Activated T-cell treated with anti-CD3 and anti-CD28 coated beads, Interleukin-2, amount 50 U/mL, for 72 hours (primary cell): Measurements from ENCODE around the gene GPER1. TPM values are rescaled to one million over a fixed set of nuclear protein-coding genes. Genes with fewer than 3 reads are reported as not detected.
A peak's percentile ranks its signal among the peaks of the same experiment; 100 is the strongest.

ENCODE experiments used
- ATAC-seq, 2 donors: fragments of 150-1000 bp; cut with Tn5 transposase; replicated peaks in 1 of 2; 2 replicates each; pipeline ENCODE4 v1.10.0; 2021; ENCODE audit warnings: moderate library complexity in 2 of 2, mild to moderate bottlenecking in 1 of 2
- DNase-seq, 2 donors: peaks; one replicate each; pipeline ENCODE4 v3.0.0; 2021 to 2022; ENCODE audit warnings: mixed read lengths in 1 of 2
- H3K27ac Mint-ChIP-seq: one replicate; pipeline ENCODE4 v1.8.0; 2022; ENCODE audit warnings: mild to moderate bottlenecking, moderate library complexity, mixed read lengths
- H3K27me3 Mint-ChIP-seq: one replicate; pipeline ENCODE4 v1.8.0; 2022; ENCODE audit warnings: low read depth, mixed read lengths
- H3K36me3 Mint-ChIP-seq, 2 donors: one replicate each; pipeline ENCODE4 v1.8.0; 2022; ENCODE audit warnings: mixed read lengths in 2 of 2, mild to moderate bottlenecking in 1 of 2; ENCODE audit not compliant: insufficient read depth in 2 of 2
- H3K4me1 Mint-ChIP-seq: one replicate; pipeline ENCODE4 v1.8.0; 2022; ENCODE audit warnings: low read depth, mixed read lengths
- H3K4me3 Mint-ChIP-seq, 2 donors: one replicate each; pipeline ENCODE4 v1.8.0; 2022; ENCODE audit warnings: mild to moderate bottlenecking in 2 of 2, mixed read lengths in 2 of 2, moderate library complexity in 2 of 2
- H3K9me3 Mint-ChIP-seq, 2 donors: one replicate each; pipeline ENCODE4 v1.8.0; 2022; ENCODE audit warnings: mixed read lengths in 2 of 2
- total RNA-seq, 2 donors: library from RNA; stranded (reverse); gene quantifications; one replicate each; pipeline ENCODE4 v1.2.3, GENCODE V29; 2022

Gene GPER1
- total RNA-seq, 2 donors from 2014 or later, result 0.24 to 0.56 TPM

DNA sequence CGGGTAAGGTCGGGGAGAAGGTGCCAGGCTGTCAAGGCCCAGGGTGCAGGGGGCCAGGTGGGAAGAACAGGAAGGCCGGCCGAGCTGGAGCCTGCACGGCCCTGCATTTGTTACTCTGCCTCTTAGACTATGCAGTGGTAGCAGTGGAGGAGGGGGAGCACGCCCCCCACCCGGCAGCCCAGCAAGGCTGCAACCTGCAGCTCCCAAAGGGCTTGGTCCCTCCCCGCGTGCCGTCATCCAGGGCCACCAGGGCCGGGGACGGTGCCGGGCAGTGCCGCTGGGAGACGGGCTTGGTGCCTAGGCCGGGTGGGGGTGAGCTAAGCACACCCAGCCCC lies 7.0 kb upstream of the GPER1 start:
- no peaks in the 10 kb centered on the region for H3K27me3 Mint-ChIP-seq
- H3K9me3 Mint-ChIP-seq, result no peaks in the 10 kb centered on the region

DNA sequence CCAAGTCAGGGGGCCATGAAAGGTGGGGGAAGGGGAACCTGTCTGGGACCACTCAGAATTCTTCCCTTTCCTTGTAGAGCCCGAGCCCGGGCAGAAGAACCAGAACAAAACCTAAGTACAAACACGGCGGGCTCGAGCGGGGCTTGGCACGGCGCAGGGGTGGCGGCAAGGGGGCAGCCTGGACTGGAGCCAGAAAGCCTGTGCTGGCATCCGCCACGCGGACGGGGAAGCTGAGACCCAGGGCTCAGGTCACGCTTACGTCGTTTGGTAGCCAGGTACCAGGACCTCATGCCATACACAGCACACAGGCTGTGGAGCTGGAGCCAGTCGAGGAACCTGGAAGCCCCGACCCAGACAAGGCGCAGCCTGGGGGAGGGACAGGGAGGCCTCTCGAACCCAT lies 6.6 kb upstream of the GPER1 start:
- Mint-ChIP-seq H3K9me3 (no peaks in the 10 kb centered on the region), H3K4me3 (no peak overlapping the region), H3K27me3 (no peaks in the 10 kb centered on the region), H3K27ac (no peak overlapping the region), H3K36me3 (no peaks in the 10 kb centered on the region), H3K4me1 (peaks cover 3% of the 10 kb centered on the region)
- ATAC-seq (no peak), DNase-seq (no peak)

More for the DNA sequence above, 7.0 kb upstream of the GPER1 start:
- no peaks in the 10 kb centered on the region for H3K4me1 Mint-ChIP-seq
- no peaks in the 10 kb centered on the region for H3K36me3 Mint-ChIP-seq
- ATAC-seq (no peak), DNase-seq (no peak)
- H3K4me3 Mint-ChIP-seq, result no peak overlapping the region
- no peak overlapping the region for H3K27ac Mint-ChIP-seq

DNA sequence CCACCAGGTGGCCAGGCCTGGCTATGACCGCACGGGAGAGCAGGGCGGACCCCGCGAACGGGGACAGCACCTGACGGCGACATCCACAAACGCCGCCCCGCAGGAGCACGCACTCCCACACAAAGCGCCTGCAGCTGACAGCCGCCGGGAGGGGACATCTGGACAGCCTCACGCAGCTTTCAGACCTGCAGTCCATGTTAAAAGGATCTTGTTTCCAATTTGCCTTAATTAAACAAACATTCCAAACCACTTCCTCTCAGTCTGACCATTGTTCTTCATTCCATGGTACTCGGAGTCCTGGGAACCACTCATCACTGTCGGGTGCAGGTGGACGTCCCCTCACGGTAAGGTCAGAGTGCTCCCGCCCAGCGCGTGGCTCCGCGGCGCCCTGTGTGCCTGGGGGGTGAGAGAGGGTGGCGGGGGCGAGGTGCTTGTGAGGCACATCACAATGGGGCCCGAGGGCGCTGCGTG lies 5.9 kb upstream of the GPER1 start:
- Mint-ChIP-seq H3K4me1 (peaks cover 9% of the 10 kb centered on the region), H3K4me3 (no peak overlapping the region), H3K9me3 (no peaks in the 10 kb centered on the region)

DNA sequence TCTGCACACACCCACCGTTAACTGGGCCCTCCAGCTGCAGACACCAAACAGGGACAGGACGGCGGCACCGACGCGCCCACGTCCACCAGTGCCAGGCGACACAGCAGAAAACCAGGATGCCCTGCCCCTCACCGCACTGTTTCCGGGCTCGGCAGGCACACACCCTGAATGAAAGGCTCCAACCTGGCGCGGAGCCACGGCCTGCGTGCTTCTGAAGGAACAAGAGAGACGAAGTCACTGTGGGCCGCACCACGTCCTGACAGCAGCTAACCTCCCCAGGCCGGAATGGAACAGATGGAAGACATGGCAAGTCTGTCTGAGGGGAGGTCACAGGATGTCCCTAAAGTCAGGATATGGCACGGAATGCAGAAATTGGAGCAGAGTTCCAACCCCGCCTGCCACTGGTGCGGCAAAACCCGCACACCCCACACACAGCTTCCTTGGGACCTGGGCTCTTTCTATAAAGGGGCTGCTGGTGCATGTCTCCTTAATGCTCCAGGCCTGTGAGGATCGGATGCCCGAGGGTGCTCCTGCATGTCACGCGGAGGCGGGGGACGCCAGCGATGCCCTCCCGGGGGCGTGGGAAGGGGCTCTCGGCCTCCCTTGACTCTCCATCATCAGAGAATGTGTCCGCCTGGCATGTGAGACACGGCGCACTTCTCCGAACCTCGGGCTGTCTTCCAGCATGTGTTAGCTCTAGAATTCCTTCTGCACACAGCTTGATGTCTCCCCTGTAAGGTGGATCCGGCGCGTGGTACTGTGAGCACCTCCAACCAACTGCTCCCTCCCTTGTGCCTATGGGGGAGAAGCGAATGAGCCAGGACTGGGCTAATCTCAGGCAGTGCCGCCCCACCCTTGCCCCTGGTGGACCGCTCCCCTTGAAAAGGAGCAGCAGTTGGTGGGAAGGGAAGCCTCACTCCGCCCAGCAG lies 3.9 kb upstream of the GPER1 start:
- no peak for ATAC-seq

More for the DNA sequence above, 5.9 kb upstream of the GPER1 start:
- DNase-seq (no peak), ATAC-seq (no peak)
- Mint-ChIP-seq H3K27me3 (no peaks in the 10 kb centered on the region), H3K36me3 (no peaks in the 10 kb centered on the region), H3K27ac (no peak overlapping the region)

DNA sequence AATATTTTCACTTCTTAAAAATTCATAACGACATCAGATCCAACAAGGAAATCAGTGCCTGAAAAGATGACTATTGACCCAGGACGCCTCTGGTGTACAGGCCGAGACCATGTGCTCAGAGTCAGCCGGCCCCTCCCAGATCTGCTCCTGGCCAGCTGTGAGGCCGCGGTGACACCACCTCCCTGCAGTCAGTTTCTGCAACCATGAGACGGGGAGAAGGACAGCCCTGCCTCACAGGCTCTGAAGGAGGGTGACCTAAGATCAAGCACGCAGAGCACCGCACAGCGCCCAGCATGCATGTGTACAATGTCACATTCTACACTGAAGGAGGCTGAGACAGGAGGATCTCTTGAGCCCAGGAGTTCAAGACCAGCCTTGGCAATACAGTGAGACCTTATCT lies 2.6 kb upstream of the GPER1 start:
- Mint-ChIP-seq H3K4me1 (peaks cover 12% of the 10 kb centered on the region), H3K4me3 (no peak overlapping the region), H3K27me3 (no peaks in the 10 kb centered on the region), H3K36me3 (no peaks in the 10 kb centered on the region), H3K27ac (no peak overlapping the region), H3K9me3 (no peaks in the 10 kb centered on the region)
- no peak for DNase-seq
- ATAC-seq, result no peak

More for the DNA sequence above, 3.9 kb upstream of the GPER1 start:
- Mint-ChIP-seq H3K27me3 (no peaks in the 10 kb centered on the region), H3K36me3 (no peaks in the 10 kb centered on the region), H3K4me1 (peaks cover 12% of the 10 kb centered on the region), H3K9me3 (no peaks in the 10 kb centered on the region), H3K4me3 (no peak overlapping the region), H3K27ac (no peak overlapping the region)
- no peak for DNase-seq

DNA sequence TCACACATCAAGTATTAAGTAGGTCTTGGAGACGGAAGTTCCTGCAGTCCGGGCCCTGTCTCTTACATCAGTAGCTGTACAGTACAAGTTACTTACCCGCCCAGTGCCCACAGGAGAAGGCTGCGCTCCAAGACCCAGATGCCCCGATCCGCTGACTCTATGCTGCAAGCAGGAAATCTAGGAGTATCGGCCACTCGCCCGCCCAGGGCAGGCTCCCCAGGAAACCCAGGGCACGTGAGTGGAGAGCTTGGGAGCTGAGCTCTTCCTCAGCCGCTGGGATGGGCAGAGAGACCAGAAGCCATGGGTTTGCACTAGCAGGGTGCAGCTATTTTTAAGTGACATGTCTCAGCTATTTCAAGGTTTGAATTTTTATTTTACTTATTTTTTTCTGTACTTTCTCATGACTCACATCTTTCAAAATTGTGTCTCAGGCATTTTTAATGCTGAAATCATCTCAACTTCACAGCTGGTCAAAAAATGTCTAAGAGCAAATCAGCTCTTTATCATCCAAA lies 1.9 kb upstream of the GPER1 start:
- no peak for DNase-seq
- H3K9me3 Mint-ChIP-seq, result no peaks in the 10 kb centered on the region
- no peaks in the 10 kb centered on the region for H3K27me3 Mint-ChIP-seq
- no peak overlapping the region for H3K4me3 Mint-ChIP-seq
- H3K27ac Mint-ChIP-seq, result no peak overlapping the region
- no peaks in the 10 kb centered on the region for H3K36me3 Mint-ChIP-seq
- peaks cover 12% of the 10 kb centered on the region for H3K4me1 Mint-ChIP-seq
- ATAC-seq, result no peak

DNA sequence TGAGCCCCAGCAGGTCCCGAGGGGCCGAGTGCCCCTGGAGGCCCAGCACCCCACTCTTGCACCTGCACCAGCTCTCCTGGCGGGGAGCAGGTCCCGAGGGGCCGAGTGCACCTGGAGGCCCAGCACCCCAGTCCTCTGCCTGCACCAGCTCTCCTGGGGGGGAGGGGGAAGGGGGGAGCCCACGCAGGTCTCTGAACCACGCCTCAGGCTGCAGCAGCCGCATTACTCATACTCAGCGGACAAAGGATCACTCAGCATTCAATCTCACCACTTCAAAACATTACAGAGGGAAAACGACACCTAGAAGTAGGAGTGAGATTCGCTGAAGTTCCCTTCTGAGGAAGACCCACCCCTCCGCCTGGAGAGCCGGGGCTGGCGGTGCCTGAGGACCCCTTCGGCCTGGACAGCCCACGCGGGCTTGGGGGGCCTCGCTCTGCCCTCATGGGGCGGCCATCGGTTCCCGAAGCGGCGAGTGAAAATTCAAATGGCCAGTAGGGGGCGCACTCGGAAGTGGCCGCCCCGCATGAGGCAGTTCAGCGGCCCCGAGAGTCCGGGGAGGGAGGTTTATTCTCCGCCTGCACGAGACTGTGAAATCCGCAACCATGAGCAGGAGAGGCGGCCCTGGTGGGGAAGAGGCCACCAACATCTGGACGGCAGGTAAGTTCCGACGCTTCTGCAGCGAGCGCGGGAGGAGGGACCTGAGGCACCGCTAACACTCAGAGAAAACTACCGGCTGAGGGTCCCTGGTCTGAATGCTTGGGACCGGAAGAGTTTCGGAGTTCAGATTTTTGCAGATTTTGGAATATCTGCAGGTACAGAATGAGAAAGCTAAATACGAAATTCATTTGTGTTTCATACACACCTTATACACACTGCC lies 1.1 kb upstream of the GPER1 start:
- Mint-ChIP-seq H3K27me3 (no peaks in the 10 kb centered on the region), H3K27ac (no peak overlapping the region), H3K4me3 (peak overlapping the region; percentile 81 to 85), H3K4me1 (peaks cover 12% of the 10 kb centered on the region), H3K9me3 (no peaks in the 10 kb centered on the region), H3K36me3 (peaks cover under 1% of the 10 kb centered on the region in 2 donors)
- peak; percentile 78 to 86 for DNase-seq
- peak; percentile 83 to 91 for ATAC-seq

DNA sequence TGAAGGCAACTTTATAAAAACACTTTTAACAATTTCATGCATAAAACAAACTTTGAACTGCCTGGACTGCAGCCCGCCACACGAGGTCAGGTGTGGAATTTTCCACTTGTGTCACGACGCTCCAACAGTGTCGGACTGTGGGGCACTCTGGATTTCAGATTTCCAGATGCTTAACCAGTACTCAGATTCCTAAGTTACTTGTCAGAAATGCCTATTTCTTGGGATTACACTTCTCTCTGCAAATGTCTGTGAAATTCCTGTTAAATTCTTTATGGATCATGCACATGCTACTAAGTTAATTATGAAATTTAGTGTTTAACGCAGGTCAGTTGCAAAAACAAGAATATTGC lies 473 bp upstream of the GPER1 start:
- ATAC-seq (no peak), DNase-seq (no peak)
- Mint-ChIP-seq H3K27me3 (no peaks in the 10 kb centered on the region), H3K4me1 (peaks cover 12% of the 10 kb centered on the region), H3K36me3 (peaks cover 2% of the 10 kb centered on the region in 2 donors), H3K4me3 (peak overlapping the region; percentile 81 to 85), H3K9me3 (no peaks in the 10 kb centered on the region), H3K27ac (no peak overlapping the region)

DNA sequence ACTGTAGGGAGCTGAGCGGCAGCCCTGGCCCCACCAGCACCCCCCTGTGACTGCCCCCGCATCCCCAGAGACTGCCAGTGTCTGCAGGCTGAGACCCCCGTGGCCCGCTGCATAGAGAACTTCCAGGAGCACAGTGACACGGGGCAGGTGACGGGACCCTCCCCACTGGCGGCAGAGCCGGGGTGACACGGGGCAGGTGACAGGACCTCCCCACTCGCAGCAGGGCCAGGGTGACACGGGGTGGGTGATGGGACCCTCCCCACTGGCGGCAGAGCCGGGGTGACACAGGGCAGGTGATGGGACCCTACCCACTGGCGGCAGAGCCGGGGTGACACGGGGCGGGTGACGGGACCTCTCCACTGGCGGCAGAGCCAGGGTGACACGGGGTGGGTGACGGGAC lies 2.3 kb downstream of the GPER1 start:
- DNase-seq (no peak), ATAC-seq (no peak)
- Mint-ChIP-seq H3K9me3 (no peaks in the 10 kb centered on the region), H3K27ac (no peak overlapping the region), H3K4me3 (no peak overlapping the region), H3K27me3 (no peaks in the 10 kb centered on the region), H3K36me3 (peaks cover 2% of the 10 kb centered on the region in 2 donors), H3K4me1 (peaks cover 12% of the 10 kb centered on the region)

DNA sequence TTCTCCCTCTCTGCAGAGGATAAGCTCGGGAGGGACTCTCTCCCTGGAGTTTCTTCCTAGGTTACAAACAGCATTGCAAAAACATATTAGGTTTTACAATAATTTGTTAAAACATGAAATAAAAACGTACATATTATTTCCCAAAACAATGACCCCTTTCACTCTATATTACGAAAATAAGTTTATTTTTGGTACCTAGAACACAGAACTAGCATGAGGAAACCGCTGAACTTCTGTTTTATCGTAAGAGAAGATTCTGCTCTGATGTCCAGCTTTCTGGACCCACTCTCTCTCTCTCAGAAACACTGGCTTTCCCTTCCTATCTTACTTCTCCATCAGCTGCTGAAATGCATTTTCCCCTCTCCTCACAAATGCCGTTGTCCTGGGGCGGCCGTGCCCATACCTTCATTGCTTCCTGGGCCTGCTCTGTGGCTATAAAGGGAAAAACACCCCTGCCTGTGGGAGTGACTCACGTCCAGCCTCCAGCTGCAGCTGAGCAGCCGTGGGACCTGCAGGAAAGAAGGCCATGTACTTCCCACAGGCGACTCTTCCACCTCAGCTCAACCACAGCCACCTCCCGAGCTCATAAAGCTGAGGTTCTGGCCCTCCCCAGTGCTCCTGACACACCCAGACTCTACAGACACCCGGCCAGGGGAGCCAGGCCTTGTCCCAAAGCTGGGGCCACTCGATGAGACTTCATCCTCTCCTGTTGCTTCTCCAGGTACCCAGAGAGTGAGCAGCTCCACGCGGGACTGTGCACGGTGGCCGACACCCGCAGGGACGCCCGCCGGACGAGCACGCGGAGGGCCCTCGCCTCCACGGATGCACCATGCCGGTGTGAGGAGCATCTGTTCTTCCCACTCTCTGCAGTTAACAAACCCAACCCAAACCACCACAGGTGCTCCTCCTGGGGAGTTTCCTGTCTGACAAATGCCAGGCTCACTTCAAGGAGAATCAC lies 3.1 kb downstream of the GPER1 start:
- no peaks in the 10 kb centered on the region for H3K27me3 Mint-ChIP-seq
- H3K36me3 Mint-ChIP-seq, result peaks cover 2% of the 10 kb centered on the region in 2 donors
- ATAC-seq, result no peak
- H3K9me3 Mint-ChIP-seq, result no peaks in the 10 kb centered on the region
- H3K27ac Mint-ChIP-seq, result no peak overlapping the region
- no peak overlapping the region for H3K4me3 Mint-ChIP-seq
- peaks cover 12% of the 10 kb centered on the region for H3K4me1 Mint-ChIP-seq
- DNase-seq, result no peak

DNA sequence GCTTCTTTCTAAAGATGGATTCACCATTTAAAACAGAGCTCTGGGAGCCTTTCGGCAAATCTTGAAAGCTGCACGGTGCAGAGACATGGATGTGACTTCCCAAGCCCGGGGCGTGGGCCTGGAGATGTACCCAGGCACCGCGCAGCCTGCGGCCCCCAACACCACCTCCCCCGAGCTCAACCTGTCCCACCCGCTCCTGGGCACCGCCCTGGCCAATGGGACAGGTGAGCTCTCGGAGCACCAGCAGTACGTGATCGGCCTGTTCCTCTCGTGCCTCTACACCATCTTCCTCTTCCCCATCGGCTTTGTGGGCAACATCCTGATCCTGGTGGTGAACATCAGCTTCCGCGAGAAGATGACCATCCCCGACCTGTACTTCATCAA lies 3.7 kb downstream of the GPER1 start:
- H3K36me3 Mint-ChIP-seq, result peaks cover 2% of the 10 kb centered on the region in 2 donors
- no peak overlapping the region for H3K4me3 Mint-ChIP-seq
- no peak for ATAC-seq
- no peaks in the 10 kb centered on the region for H3K27me3 Mint-ChIP-seq
- no peak for DNase-seq
- peaks cover 6% of the 10 kb centered on the region for H3K4me1 Mint-ChIP-seq
- no peak overlapping the region for H3K27ac Mint-ChIP-seq
- no peaks in the 10 kb centered on the region for H3K9me3 Mint-ChIP-seq

DNA sequence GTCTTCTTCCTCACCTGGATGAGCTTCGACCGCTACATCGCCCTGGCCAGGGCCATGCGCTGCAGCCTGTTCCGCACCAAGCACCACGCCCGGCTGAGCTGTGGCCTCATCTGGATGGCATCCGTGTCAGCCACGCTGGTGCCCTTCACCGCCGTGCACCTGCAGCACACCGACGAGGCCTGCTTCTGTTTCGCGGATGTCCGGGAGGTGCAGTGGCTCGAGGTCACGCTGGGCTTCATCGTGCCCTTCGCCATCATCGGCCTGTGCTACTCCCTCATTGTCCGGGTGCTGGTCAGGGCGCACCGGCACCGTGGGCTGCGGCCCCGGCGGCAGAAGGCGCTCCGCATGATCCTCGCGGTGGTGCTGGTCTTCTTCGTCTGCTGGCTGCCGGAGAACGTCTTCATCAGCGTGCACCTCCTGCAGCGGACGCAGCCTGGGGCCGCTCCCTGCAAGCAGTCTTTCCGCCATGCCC lies 4.3 kb downstream of the GPER1 start:
- no peak for ATAC-seq
- Mint-ChIP-seq H3K4me3 (no peak overlapping the region), H3K27ac (no peak overlapping the region), H3K9me3 (no peaks in the 10 kb centered on the region), H3K27me3 (no peaks in the 10 kb centered on the region), H3K36me3 (peaks cover 2% of the 10 kb centered on the region in 2 donors), H3K4me1 (peaks cover under 1% of the 10 kb centered on the region)
- no peak for DNase-seq
